Kidney (tissue), 14 donors: ENCODE measurements around the gene AFDN. TPM values are rescaled to one million over a fixed set of nuclear protein-coding genes. Genes with fewer than 3 reads are reported as not detected.

Source experiments
- DNase-seq, 5 donors: peaks; one replicate each; pipeline ENCODE4 v3.0.0-alpha.2; 2013 to 2020
- FAIRE-seq: peaks from 2 replicates; lab custom pipeline; 2012; peaks lifted over from hg19 to GRCh38; lab: Jason Lieb, UNC
- H3K27ac ChIP-seq, 2 donors: one replicate each; pipeline ENCODE4 v1.7.0; 2013; ENCODE audit warnings: low read depth in 2 of 2, low read length in 2 of 2, inconsistent platforms in 1 of 2
- H3K27me3 ChIP-seq: one replicate; pipeline ENCODE4 v1.7.1; 2013; ENCODE audit warnings: low read length, inconsistent platforms; ENCODE audit not compliant: control insufficient read depth, insufficient read depth
- H3K36me3 ChIP-seq, 3 donors: one replicate each; pipeline versions ENCODE4 v1.7.0 to v1.7.1; 2013; ENCODE audit warnings: low read length in 3 of 3, control low read depth in 1 of 3, inconsistent platforms in 1 of 3; ENCODE audit not compliant: insufficient read depth in 3 of 3, control insufficient read depth in 2 of 3
- H3K4me1 ChIP-seq, 3 donors: one replicate each; pipeline versions ENCODE4 v1.7.0 to v1.7.1; 2013; ENCODE audit warnings: low read length in 3 of 3, inconsistent platforms in 1 of 3, low read depth in 1 of 3; ENCODE audit not compliant: control insufficient read depth in 2 of 3, insufficient read depth in 2 of 3
- H3K4me3 ChIP-seq, 3 donors: one replicate each; pipeline versions ENCODE4 v1.7.0 to v1.8.1; 2013; ENCODE audit warnings: low read length in 3 of 3, control low read depth in 1 of 3, inconsistent platforms in 1 of 3
- H3K9ac ChIP-seq, 3 donors: one replicate each; pipeline versions ENCODE4 v1.7.0 to v1.7.1; 2013; ENCODE audit warnings: low read length in 3 of 3, control low read depth in 1 of 3, inconsistent platforms in 1 of 3
- H3K9me3 ChIP-seq, 3 donors: one replicate each; pipeline versions ENCODE4 v1.7.0 to v1.7.1; 2013; ENCODE audit warnings: low read length in 3 of 3, control low read depth in 1 of 3, inconsistent platforms in 1 of 3; ENCODE audit not compliant: control insufficient read depth in 2 of 3, insufficient read depth in 1 of 3
- CTCF ChIP-seq: IDR thresholded peaks from 3 replicates; pipeline ENCODE4 v1.5.1; 2012; ENCODE audit warnings: mild to moderate bottlenecking, moderate library complexity, borderline replicate concordance; ENCODE audit not compliant: insufficient read depth; ENCODE audit errors: extremely low read depth
- intact Hi-C: fragments of 100-400 bp; cut with DNase I; formaldehyde crosslinking; loops from one replicate; pipeline ENCODE4 v1.11.1; 2022
- polyA plus RNA-seq: library from polyadenylated mRNA; stranded (reverse); fragments of 350-450 nt; fragmentation: Illumina TruSeq; extraction: RNeasy Lipid Tissue Mini Kit (QIAGEN cat#74804); gene quantifications from one replicate; pipeline ENCODE4 v1.2.3, GENCODE V29; 2014; ENCODE audit warnings: low read depth, low replicate concordance; ENCODE audit not compliant: insufficient read depth
- total RNA-seq: library from RNA; stranded (reverse); fragmentation: NEBNext Ultra II Directional; extraction: Animal tissue kit (Norgen Biotek cat#: 25700); gene quantifications from one replicate; pipeline ENCODE4 v1.2.1, GENCODE V29; 2021
- donor health status: control.
- donor health status: control.
- donor health status: control.
- donor health status: control.
- donor health status: control.
- donor health status: DM: yes; HTN: yes; CAD: no.
- donor health status: Normal renal cell carcinoma (clear cell type).

Gene AFDN
- total and polyA plus RNA-seq, 2 donors from 2014 or later = 21.5 to 175 TPM

DNA sequence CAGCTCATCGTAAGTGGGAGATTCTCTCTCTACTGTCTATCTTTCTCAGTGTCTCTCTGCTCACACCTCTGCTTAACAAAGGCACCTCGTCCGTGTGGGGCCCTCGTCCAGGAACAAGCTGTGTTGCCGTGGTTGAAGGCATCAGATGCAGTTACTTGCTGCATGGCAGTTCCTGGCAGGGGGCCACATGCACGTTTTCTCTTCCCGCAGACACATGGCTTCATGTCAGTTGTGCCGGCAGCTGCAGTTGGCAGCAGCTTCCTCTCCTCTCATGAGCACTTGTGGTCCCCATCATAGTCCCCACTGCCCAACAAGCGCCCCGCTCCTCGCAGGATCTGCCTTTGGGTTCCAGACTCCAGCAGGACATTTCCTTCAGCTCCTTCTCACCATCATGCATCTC, 7.1 kb upstream of the AFDN start:
- FAIRE-seq (no peak), DNase-seq (no peak)
- Histone ChIP-seq H3K36me3 (no peaks in the 10 kb centered on the region), H3K27ac (no peak overlapping the region), H3K4me1 (no peaks in the 10 kb centered on the region), H3K9ac (no peak overlapping the region), H3K9me3 (no peaks in the 10 kb centered on the region), H3K27me3 (no peaks in the 10 kb centered on the region), H3K4me3 (no peak overlapping the region)
- intact Hi-C loops = no loop called here
- TF ChIP-seq CTCF = no peak

DNA sequence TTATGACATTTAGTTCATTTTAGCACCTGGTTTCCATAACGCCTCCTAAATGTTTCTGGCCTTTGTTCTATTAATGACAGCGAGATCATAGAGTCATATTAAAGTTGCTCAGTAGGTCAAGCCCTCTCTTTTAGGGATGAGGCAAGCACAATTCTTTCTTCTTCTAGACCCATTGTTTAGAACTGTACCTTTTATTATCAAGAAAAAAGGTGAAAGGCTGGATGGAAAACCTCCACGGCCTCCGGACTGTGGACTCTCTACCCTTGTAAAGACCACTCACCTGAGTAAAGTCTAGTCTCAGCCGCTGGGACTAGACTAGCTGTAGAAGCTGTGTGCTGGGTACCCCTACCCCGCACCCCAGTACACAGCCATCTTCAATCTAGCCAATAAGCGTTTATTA, 6.0 kb upstream of the AFDN start:
- Histone ChIP-seq H3K9me3 (no peaks in the 10 kb centered on the region), H3K27ac (no peak overlapping the region), H3K27me3 (no peaks in the 10 kb centered on the region), H3K36me3 (no peaks in the 10 kb centered on the region), H3K4me3 (no peak overlapping the region), H3K4me1 (no peaks in the 10 kb centered on the region), H3K9ac (no peak overlapping the region)
- no peak for TF ChIP-seq CTCF
- no peak for FAIRE-seq
- intact Hi-C loops = no loop called here
- DNase-seq = no peak

DNA sequence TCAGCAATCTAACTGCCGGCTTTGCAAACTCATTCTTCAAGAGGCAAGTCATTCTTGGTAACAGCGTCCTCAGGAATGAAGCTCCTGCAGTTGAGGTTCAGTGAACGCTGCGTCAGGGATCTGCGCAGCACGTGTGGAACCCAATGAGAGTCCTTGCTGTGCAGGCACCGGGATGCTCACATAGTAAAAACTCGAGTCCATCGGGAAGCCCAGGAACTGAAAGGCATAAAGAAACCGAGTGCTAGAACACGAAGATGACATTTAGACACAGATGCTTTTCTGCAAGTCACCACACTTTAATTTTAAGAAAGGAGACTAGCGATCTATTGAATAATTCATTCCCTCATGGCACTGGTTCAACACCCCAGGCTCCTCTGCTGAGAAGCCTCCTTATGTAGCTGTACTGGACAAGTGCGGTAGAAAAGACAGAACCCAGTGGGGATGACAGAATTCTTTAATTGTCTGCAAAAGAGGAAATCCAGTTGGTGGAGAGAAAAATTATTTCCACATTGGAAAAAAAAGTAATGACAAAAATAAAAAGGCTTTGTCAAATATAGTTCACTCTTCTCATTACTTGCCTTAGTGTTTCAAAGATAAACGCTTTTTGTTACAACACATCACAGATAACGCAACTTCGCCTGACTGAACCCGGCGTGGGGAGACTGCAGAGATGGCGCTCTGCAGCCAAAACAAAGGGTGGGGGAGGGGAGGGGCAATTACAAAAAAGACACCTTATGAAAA, 1.9 kb upstream of the AFDN start:
- H3K27me3 ChIP-seq = no peaks in the 10 kb centered on the region
- FAIRE-seq = no peak
- H3K27ac ChIP-seq = no peak overlapping the region
- no peak overlapping the region for H3K9ac ChIP-seq
- peak overlapping the region in 1 of 3 donors; percentile 80 for H3K4me3 ChIP-seq
- H3K4me1 ChIP-seq = peaks cover 0 to 8% (median under 1%) of the 10 kb centered on the region in 3 donors
- no peaks in the 10 kb centered on the region for H3K9me3 ChIP-seq
- TF ChIP-seq CTCF = no peak
- DNase-seq = peak in 2 of 5 donors; percentile 17 to 50
- intact Hi-C loops = no loop called here
- no peaks in the 10 kb centered on the region for H3K36me3 ChIP-seq
